Lower lobe of right lung (tissue), 2 donors: Measurements from ENCODE around the gene SETD5. TPM values are rescaled to one million over a fixed set of nuclear protein-coding genes. Genes with fewer than 3 reads are reported as not detected.

Source experiments
- ATAC-seq, 2 donors: fragments of 200-7000 bp; cut with Tn5 transposase; one replicate each; pipeline ENCODE4 v1.9.1; 2020 to 2022; ENCODE audit warnings: mild to moderate bottlenecking in 2 of 2, moderate library complexity in 2 of 2
- DNase-seq: peaks from one replicate; pipeline ENCODE4 v3.0.0-alpha.2; 2020
- H3K27ac ChIP-seq: fragments of 200-600 bp; one replicate; pipeline ENCODE4 v1.8.0; 2022
- H3K27me3 ChIP-seq: fragments of 200-600 bp; one replicate; pipeline ENCODE4 v1.8.0; 2022; ENCODE audit warnings: low read depth
- H3K36me3 ChIP-seq: fragments of 200-600 bp; one replicate; pipeline ENCODE4 v1.8.0; 2022; ENCODE audit warnings: mild to moderate bottlenecking
- H3K4me1 ChIP-seq: fragments of 200-600 bp; one replicate; pipeline ENCODE4 v1.8.0; 2022
- H3K4me3 ChIP-seq: fragments of 200-600 bp; one replicate; pipeline ENCODE4 v1.8.0; 2022; ENCODE audit warnings: mild to moderate bottlenecking
- H3K9me3 ChIP-seq: fragments of 200-600 bp; one replicate; pipeline ENCODE4 v1.8.0; 2022
- CTCF ChIP-seq: fragments of 200-600 bp; IDR thresholded peaks from one replicate; pipeline ENCODE4 v1.8.0; 2022; ENCODE audit warnings: antibody characterized with exemption, mild to moderate bottlenecking
- intact Hi-C: fragments of 100-400 bp; cut with DNase I; formaldehyde crosslinking; loops from one replicate; pipeline ENCODE4 v1.11.0; 2022
- total RNA-seq: library from RNA; stranded (reverse); fragmentation: NEBNext Ultra II Directional; extraction: Animal tissue kit (Norgen Biotek cat#: 25700); gene quantifications from one replicate; pipeline ENCODE4 v1.2.1, GENCODE V29; 2021
- donor health status: DM: no; HTN: yes; CAD: no; lungs with severe emphysema.

Gene SETD5
- total RNA-seq, 1 donor from 2014 or later, result 116 TPM

- H3K36me3 ChIP-seq, result no peaks in the 10 kb centered on the region
- no peaks in the 10 kb centered on the region for H3K9me3 ChIP-seq
- H3K4me3 ChIP-seq, result no peak overlapping the region
- no peak overlapping the region for H3K27ac ChIP-seq
- peaks cover 90% of the 10 kb centered on the region for H3K4me1 ChIP-seq
- ATAC-seq (no peak), DNase-seq (no peak)
- TF ChIP-seq CTCF, result no peak
- intact Hi-C loops, result no loop called here
- H3K27me3 ChIP-seq, result no peaks in the 10 kb centered on the region
These were observed 9.6 kb downstream of the SETD5 start for GRCh38 chr3:9406856-9407626.

GRCh38 chr3:9408061-9408460 lies 10.6 kb downstream of the SETD5 start:
- Histone ChIP-seq H3K27ac (no peak overlapping the region), H3K4me1 (peaks cover 90% of the 10 kb centered on the region), H3K36me3 (no peaks in the 10 kb centered on the region), H3K27me3 (no peaks in the 10 kb centered on the region), H3K9me3 (no peaks in the 10 kb centered on the region), H3K4me3 (no peak overlapping the region)
- ATAC-seq (no peak), DNase-seq (no peak)
- TF ChIP-seq CTCF, result no peak
- intact Hi-C loops, result no loop called here

- Histone ChIP-seq H3K27me3 (no peaks in the 10 kb centered on the region), H3K27ac (no peak overlapping the region), H3K4me1 (peaks cover 87% of the 10 kb centered on the region), H3K36me3 (no peaks in the 10 kb centered on the region), H3K4me3 (no peak overlapping the region), H3K9me3 (no peaks in the 10 kb centered on the region)
- DNase-seq (no peak), ATAC-seq (no peak)
- intact Hi-C loops, result no loop called here
- no peak for TF ChIP-seq CTCF
These were observed 11.1 kb downstream of the SETD5 start for GRCh38 chr3:9408546-9408945.

- ATAC-seq (no peak), DNase-seq (no peak)
- Histone ChIP-seq H3K4me1 (peaks cover 70% of the 10 kb centered on the region), H3K27me3 (no peaks in the 10 kb centered on the region), H3K36me3 (no peaks in the 10 kb centered on the region), H3K9me3 (no peaks in the 10 kb centered on the region), H3K27ac (peak overlapping the region; percentile 18), H3K4me3 (no peak overlapping the region)
- TF ChIP-seq CTCF, result no peak
- intact Hi-C loops, result no loop called here
These were observed 12.8 kb downstream of the SETD5 start for GRCh38 chr3:9409981-9410854.

GRCh38 chr3:9411302-9411701 lies 13.9 kb downstream of the SETD5 start:
- Histone ChIP-seq H3K27ac (no peak overlapping the region), H3K36me3 (peaks cover 6% of the 10 kb centered on the region), H3K27me3 (no peaks in the 10 kb centered on the region), H3K4me1 (peaks cover 61% of the 10 kb centered on the region), H3K9me3 (no peaks in the 10 kb centered on the region), H3K4me3 (no peak overlapping the region)
- ATAC-seq (no peak), DNase-seq (no peak)
- TF ChIP-seq CTCF, result no peak
- intact Hi-C loops, result no loop called here
